Mammary epithelial cell (primary cell): ENCODE data around the gene PDK2.

Source experiments
- CTCF ChIP-seq, 2 donors: IDR thresholded peaks in 1 of 2; conservative IDR thresholded peaks in 1 of 2; 2 replicates each; pipeline ENCODE4 v1.5.1; 2011 to 2012; ENCODE audit warnings: inconsistent platforms in 2 of 2, low read length in 2 of 2, mild to moderate bottlenecking in 2 of 2, control low read depth in 1 of 2, low read depth in 1 of 2; ENCODE audit not compliant: insufficient read depth in 1 of 2; ENCODE audit errors: extremely low read depth in 1 of 2
- EZH2 ChIP-seq: IDR thresholded peaks from 2 replicates; pipeline ENCODE4 v1.6.1; 2012; ENCODE audit warnings: low read length, inconsistent platforms, borderline replicate concordance

- no peak for TF ChIP-seq CTCF (conservative IDR thresholded peaks at IDR 0.05 in 1 of 2, IDR thresholded peaks at IDR 0.05 in 1 of 2; ENCODE audit: extremely low read depth in 1 of 2, insufficient read depth in 1 of 2, low read depth in 1 of 2, low read length in 2 of 2)
- no peak for TF ChIP-seq EZH2
These were observed 28.6 kb downstream of the PDK2 start for GRCh38 chr17:50123649-50124349.
